Right lung (tissue), 10 donors: ENCODE measurements around the gene ATXN10. TPM values are rescaled to one million over a fixed set of nuclear protein-coding genes. Genes with fewer than 3 reads are reported as not detected.
"Not testable (repeated sequence)": the region's sequence is repeated elsewhere in the genome, so short reads cannot be mapped to it uniquely, and the experiment has no call there.

Experiments
- DNase-seq, 2 donors: peaks; one replicate each; pipeline ENCODE4 v3.0.0-alpha.2; 2013
- long read RNA-seq, 8 donors: transcript quantifications; one replicate each; lab custom pipeline, GENCODE V29; 2026
- polyA plus RNA-seq, 5 donors: library from polyadenylated mRNA; unstranded; fragments of 120-200 nt; gene quantifications; one replicate each; pipeline versions ENCODE4 v1.2.1 to v1.2.3, GENCODE V29; 2013; ENCODE audit warnings: inconsistent platforms in 1 of 5, low replicate concordance in 1 of 5; ENCODE audit not compliant: insufficient read length in 5 of 5, insufficient read depth in 1 of 5

ATXN10 gene, protein sequence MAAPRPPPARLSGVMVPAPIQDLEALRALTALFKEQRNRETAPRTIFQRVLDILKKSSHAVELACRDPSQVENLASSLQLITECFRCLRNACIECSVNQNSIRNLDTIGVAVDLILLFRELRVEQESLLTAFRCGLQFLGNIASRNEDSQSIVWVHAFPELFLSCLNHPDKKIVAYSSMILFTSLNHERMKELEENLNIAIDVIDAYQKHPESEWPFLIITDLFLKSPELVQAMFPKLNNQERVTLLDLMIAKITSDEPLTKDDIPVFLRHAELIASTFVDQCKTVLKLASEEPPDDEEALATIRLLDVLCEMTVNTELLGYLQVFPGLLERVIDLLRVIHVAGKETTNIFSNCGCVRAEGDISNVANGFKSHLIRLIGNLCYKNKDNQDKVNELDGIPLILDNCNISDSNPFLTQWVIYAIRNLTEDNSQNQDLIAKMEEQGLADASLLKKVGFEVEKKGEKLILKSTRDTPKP
- 100 to 1,000 TPM; 226 to 310 (median 249) TPM for polyA plus RNA-seq
- long read RNA-seq, donor 1, transcript ATXN10-201 (12 exons, 3,329 nt) = major isoform, 65 of 113 reads
- long read RNA-seq, donor 1, partial matches to known transcripts = 48 of 113 reads
- long read RNA-seq, donor 1, other reads (novel, unspliced or antisense) = 0 of 113 reads
- long read RNA-seq, donor 2, transcript ATXN10-201 (12 exons, 3,329 nt) = major isoform, 43 of 48 reads
- long read RNA-seq, donor 2, partial matches to known transcripts = 5 of 48 reads
- long read RNA-seq, donor 2, other reads (novel, unspliced or antisense) = 0 of 48 reads
- long read RNA-seq, donor 3, transcript ATXN10-201 (12 exons, 3,329 nt) = major isoform, 46 of 84 reads
- long read RNA-seq, donor 3, partial matches to known transcripts = 38 of 84 reads
- long read RNA-seq, donor 3, other reads (novel, unspliced or antisense) = 0 of 84 reads
- long read RNA-seq, donor 4, transcript ATXN10-201 (12 exons, 3,329 nt) = major isoform, 33 of 46 reads
- long read RNA-seq, donor 4, partial matches to known transcripts = 13 of 46 reads
- long read RNA-seq, donor 4, other reads (novel, unspliced or antisense) = 0 of 46 reads
- long read RNA-seq, donor 5, transcript ATXN10-201 (12 exons, 3,329 nt) = major isoform, 48 of 77 reads
- long read RNA-seq, donor 5, partial matches to known transcripts = 29 of 77 reads
- long read RNA-seq, donor 5, other reads (novel, unspliced or antisense) = 0 of 77 reads
- long read RNA-seq, donor 6, transcript ATXN10-201 (12 exons, 3,329 nt) = major isoform, 55 of 78 reads
- long read RNA-seq, donor 6, partial matches to known transcripts = 23 of 78 reads
- long read RNA-seq, donor 6, other reads (novel, unspliced or antisense) = 0 of 78 reads
- long read RNA-seq, donor 7, transcript ATXN10-201 (12 exons, 3,329 nt) = major isoform, 43 of 49 reads
- long read RNA-seq, donor 7, partial matches to known transcripts = 6 of 49 reads
- long read RNA-seq, donor 7, other reads (novel, unspliced or antisense) = 0 of 49 reads
- long read RNA-seq, donor 8, transcript ATXN10-201 (12 exons, 3,329 nt) = major isoform, 22 of 27 reads
- long read RNA-seq, donor 8, partial matches to known transcripts = 5 of 27 reads
- long read RNA-seq, donor 8, other reads (novel, unspliced or antisense) = 0 of 27 reads

DNA sequence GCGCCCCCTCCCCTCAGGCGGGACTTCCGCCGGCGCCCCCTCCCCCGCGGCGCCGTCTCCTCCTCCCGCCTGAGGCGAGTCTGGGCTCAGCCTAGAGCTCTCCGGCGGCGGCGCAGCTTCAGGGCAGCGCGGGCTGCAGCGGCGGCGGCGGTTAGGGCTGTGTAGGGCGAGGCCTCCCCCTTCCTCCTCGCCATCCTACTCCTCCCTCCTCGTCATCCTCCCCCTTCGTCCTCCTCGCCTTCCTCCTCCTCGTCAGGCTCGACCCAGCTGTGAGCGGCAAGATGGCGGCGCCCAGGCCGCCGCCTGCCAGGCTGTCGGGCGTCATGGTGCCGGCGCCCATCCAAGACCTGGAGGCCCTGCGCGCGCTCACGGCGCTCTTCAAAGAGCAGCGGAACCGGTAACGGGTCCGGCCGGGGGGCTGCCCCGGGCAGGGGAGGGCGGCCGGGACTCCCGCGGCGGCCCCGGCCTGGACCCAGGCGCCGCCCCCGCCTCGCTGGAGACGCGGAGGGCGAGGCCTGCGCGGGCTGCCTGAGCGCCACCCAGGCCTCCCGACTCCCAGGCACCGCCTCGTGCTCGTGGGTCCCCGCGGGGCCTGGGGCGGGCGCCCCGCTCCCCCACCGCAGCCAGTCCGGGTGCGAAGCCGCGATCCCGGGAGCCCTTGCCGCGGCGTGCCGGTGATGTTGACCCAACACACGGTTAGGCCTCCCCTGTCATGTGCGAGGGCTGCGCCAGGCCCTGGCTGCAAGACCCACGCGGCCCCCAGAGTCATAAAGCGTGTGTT, at the start of gene ATXN10:
ATXN10 (plus strand) TSS at position 52 of the 781 bp plus-strand sequence; CDS start at position 282, 230 bp downstream.
- DNase-seq = peak; percentile 82 to 85

DNA sequence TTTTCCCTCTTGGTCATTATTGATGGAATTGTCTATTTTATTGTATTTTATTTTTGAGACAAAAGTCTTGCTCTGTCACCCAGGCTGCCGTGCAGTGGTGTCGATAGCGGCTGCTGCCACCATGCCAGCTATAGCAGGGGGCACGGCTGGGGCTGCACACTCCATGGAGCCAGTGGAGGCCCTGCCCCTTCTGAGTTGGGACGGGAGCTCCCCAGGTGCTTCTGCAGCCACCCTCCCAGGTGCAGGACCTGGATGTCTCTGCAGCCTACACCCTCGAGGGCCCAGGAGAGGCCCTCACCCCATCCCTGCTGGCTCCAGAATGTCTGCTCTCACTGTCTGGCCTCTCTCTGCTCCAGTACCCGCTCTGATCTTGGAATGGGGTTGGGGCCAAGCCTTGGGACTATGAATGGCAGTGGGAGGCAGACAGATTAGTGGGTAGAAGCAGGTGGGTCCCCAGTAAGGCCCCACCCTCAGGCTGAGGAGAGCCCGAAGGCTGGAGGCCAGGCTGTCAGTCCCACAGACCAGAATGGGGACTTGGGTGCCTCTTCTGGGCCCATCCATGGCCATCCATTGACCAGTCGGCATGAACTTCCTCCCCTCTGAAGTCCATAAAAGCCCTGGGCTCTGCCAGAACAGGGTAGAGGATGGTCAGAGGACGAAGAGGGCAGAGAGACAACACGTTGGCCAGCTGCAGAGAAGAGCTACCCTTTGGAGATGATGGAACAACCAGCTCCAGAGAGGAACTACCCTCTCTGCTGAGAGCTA, 49.6 kb upstream of the ATXN10 start:
- DNase-seq = no peak

- DNase-seq = not testable (repeated sequence)
Observed at GRCh38 chr22:45623464-45624145, 48.0 kb upstream of the ATXN10 start.

DNA sequence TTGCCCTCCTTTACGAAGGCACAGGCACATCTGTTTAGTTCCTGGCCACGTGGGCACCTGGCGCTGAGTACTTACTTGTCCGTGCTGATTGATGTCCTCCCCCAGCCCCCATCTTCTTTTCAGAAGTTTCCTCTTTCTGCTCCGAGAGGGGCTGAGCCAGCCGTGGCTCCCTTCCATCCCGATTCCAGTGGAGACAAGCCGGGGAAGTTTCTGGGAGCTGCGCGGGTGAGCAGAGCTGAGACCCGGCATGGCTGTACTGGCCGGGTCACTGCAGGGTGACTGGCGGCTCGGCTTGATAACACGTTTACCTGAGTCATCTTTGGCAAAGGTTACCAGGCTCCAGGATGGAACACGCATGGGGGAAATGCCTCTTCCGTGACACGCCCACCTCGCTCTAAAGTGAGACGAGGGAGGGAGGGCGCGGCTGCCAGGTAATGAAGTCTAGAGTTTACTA, 45.4 kb upstream of the ATXN10 start:
- DNase-seq = no peak

GRCh38 chr22:45627489-45628233, 44.0 kb upstream of the ATXN10 start:
- no peak for DNase-seq

- no peak for DNase-seq
Observed at GRCh38 chr22:45628515-45628914, 43.1 kb upstream of the ATXN10 start.

DNA sequence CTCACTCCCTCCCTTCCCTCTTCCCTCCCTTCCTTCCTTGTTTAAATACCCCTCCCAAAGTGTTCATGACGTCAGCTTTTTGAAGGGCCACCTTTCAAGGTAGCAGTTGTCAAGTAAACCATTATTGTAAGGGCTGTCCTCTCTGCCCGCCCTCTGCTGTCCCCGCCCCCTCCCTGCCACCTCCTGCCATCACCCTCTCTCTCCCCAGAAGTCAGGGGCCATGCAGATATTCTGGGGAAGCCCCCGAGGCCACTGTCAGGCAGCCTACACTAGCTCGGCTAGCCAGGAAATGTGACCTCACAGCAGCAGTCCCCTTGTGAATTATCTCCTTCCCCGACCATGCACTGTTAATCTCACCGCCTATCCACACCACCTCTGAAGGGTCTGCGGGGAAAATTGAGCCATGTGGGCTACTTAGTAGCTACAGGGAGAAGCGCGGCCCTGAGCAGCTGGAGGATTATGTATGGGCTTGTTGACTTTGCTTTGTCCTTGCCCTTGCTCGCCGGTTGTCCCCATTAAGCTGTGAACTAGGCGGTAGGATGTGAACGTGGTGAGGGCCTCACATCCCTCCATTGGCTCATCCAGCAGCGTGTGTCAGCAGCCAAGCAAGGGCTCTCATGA, 42.1 kb upstream of the ATXN10 start:
- DNase-seq = no peak

DNA sequence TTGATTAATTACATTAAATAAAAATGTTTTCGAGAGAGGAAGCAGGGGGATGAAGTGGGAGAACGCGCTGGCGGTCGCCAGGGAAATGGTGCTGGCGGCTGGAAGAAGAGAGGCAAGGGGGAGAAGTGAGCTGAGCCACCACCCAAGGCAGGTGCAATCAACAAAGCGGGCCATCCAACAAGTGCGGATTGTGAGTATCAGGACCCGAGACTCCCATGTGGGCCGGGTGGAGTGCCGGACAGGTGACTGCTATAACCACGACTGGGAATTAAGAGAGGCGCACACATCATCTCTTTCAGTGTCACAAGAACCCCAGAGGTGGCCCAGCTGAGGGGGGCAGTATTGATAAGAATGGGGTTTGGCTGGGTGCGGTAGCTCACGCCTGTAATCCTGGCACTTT, 41.2 kb upstream of the ATXN10 start:
- no peak for DNase-seq

- DNase-seq = no peak
Observed at GRCh38 chr22:45631140-45631840, 40.3 kb upstream of the ATXN10 start.

DNA sequence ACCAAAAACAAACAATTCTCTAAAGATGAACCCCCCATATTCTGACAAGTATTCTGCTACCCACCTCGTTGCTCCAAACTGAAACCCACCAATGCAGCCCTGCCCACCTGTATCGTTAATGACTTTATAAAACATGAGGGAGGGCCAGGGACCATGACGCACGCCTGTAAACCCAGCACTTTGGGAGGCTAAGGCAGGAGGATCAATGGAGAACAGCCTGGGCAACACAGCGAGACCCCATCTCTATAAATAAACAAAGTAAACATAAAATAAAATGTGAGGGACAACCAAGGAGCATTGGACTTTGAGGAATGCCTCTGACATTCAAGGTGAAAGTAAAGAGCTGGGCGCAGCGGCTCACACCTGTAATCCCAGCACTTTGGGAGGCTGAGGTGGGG, 39.8 kb upstream of the ATXN10 start:
- DNase-seq = no peak

GRCh38 chr22:45632791-45633515, 38.7 kb upstream of the ATXN10 start:
- DNase-seq = no peak

GRCh38 chr22:45636683-45637082, 35.0 kb upstream of the ATXN10 start:
- no peak for DNase-seq

DNA sequence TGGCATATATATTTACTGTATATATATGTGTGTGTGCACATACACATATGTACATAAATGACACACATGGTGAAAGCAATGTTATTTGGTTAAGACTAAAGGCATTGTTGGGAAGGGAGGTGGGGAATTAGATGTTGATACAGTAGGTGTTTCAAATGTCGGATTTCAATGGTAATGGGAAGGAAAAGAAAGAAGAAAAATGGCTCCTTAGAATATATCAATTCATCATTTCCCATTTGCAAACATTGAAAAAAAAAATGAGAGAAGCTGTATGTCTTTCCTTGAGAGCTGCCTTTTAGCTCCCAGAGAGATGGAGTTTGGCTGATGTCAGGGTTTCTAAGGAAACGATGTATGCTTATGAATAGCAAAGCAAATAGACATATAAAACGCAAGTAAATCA, 33.4 kb upstream of the ATXN10 start:
- no peak for DNase-seq

GRCh38 chr22:45638834-45639746, 32.5 kb upstream of the ATXN10 start:
- DNase-seq = no peak

DNA sequence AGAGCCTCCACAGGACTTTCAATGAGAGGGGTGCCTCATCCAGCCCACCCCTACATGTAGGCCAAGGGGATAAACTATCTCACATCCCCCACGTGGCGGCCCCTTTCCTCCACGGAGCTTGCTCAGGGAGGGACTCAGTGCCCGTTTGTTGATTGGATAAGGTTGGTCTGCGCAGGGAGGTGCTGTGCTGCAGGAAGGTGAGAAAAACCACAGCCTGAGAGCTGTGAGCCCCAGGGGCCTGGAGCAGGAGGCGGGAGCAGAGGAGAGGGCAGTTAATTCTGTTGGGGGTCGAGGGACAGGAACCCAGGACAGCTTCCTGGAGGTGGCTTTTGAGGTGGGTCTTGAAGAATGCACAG, 31.9 kb upstream of the ATXN10 start:
- DNase-seq = no peak
